A549 treated with DMSO at 1 μM for 4 hours (cell line): ENCODE data around the gene TEX50. TPM values are rescaled to one million over a fixed set of nuclear protein-coding genes. Genes with fewer than 3 reads are reported as not detected.

Experiments used
- total RNA-seq: library from RNA; stranded (reverse); fragments of 200-300 nt; extraction: Qiagen RNA extraction; gene quantifications from 5 replicates; pipeline ENCODE4 v1.2.3, GENCODE V29; 2022; ENCODE audit warnings: low read depth

The TEX50 gene, protein sequence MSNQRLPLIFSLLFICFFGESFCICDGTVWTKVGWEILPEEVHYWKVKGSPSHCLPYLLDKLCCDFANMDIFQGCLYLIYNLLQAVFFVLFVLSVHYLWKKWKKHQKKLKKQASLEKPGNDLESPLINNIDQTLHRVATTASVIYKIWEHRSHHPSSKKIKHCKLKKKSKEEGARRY
- total RNA-seq: not detected in 5 replicates

DNA sequence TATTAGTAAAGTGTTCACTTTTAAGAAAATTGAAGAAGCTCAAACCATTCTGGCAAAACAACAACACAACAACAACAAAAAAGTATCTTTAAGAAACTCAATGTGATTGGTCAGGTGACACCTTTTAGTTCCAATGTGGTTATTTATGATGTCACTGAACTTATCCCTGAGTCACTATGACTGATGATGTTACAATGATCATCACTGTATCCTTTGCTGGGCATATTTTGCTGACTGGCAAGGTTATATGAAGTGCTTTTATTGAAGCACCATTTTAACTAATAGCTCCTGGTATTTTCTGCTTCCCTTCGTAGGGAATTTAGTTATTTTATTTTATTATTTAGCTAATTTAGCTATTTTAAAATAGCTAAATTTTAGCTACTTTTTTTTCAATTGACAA, at the start of gene TEX50:
TSS of gene TEX50 (plus strand) at position 223 of the 400 bp plus-strand sequence. CDS start 184 bp downstream, outside the sequence.

DNA sequence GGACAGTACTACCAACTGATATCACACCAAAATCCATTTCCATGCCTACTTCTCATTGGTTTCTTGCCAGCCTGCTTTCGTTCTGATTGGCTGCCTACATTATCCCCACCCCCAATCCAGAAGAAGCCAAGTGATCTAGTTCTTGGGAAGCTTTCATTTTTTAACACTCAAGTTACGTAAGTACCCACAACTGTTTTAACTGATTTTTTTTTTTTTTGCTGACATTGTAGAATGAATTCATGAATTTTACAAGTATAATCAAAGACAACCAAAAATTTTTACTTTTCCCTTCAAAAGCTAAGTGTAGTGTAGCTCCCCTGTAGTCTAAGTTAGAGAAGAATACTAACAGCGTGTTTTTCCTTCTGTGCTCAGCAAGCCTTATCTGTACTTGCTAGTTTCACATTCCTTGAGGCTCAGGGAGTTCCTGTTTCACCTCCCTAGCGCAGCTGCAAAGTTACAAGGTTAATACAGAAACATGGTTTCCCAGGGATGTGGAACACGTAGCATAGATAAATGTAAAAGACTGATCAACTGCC, 32.0 kb upstream of the TEX50 start, which contains the start of gene SLC9C2:
TSS of gene SLC9C2 (minus strand) at position 17 of the 536 bp plus-strand sequence. CDS start 1,296 bp downstream, outside the sequence.

DNA sequence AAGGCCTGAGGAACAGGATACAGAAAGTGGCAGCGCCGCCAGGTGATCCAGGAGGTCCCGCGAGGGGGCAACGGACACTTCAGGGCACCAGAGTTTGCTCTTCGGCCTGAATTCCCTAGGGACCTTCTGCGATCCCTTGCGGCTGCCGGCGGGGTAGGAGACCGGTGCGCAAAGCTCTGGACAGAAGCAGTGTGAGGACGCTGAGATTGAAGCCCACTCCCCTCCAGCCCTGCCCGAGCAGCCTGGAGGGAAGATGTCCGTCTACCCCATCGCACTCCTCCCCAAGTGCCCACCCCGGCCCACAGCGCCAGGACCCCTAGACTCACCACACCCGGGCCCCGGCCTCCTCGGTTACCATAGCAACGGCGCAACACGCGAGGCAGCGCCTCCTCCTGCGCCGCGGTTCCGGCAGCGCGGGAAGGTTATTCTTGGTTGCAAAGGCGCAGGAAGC, 34.4 kb downstream of the TEX50 start, which contains the start of gene ANKRD45:
TSS of gene ANKRD45 (minus strand) at position 361 of the 451 bp plus-strand sequence. CDS start 10,433 bp downstream, outside the sequence.

Other genes starting within 250 kb of the TEX50 start
- 292 to 318 TPM (median 304 TPM) in 5 replicates for gene PRDX6, start 158.0 kb upstream of the TEX50 start, total RNA-seq
- not detected in 5 replicates for gene SLC9C2, start 32.3 kb upstream of the TEX50 start, total RNA-seq
- gene ANKRD45, start 34.5 kb downstream of the TEX50 start, total RNA-seq: 0.06 to 0.17 TPM (median 0.16 TPM) in 4 of 5 replicates, not detected in the other
- 10.8 to 12.8 TPM (median 12.4 TPM) in 5 replicates for gene KLHL20, start 79.6 kb downstream of the TEX50 start, total RNA-seq
- 39.7 to 47.4 TPM (median 45.3 TPM) in 5 replicates for gene DARS2, start 189.3 kb downstream of the TEX50 start, total RNA-seq
- 11.7 to 15.2 TPM (median 13.2 TPM) in 5 replicates for gene CENPL, start 189.5 kb downstream of the TEX50 start, total RNA-seq
- 276 to 364 TPM (median 308 TPM) in 5 replicates for gene GAS5, start 232.7 kb downstream of the TEX50 start, total RNA-seq
- 1.1 to 1.9 TPM (median 1.5 TPM) in 5 replicates for gene ZBTB37, start 233.0 kb downstream of the TEX50 start, total RNA-seq